ENCODE data around the gene NLGN2.

Gene NLGN2

DNA sequence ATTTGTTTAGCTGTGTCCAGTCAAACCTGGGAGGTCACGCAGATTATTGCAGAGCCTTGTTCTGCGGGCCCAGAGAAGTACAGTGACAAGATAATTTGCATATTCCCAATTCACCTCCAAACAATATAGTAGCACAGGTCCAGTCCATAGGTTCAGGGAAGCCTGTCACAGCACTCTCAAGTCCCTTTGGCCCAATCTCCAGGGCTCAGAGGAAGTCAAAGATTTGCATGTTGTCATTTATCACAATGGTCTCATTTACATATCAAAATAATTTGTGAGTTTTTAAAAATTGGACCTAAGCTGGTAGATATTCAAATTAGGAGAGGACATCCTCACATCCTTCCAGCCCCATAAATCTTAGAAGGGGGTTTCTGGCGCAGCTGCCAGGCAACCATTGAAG is 59.9 kb downstream of the NLGN2 start:
- no peak for DNase-seq

DNA sequence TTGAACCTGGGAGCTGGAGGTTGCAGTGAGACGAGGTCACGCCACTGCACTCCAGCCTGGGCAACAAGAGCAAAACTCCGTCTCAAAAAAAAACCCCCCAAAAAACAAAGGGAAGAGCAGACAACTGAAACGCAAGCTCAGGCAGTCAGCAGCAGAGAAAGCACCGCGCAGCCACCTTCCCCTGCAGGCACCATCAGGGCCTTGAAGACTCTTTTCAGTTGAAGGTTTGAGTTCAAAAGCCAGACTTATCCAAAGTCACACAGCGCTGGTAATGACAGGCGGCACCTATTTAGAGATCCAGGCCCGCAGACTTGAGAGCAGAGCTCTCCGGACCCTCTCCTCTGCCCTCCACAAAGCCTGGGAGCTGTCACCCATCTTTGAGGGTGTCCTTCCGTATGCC is 60.6 kb downstream of the NLGN2 start:
- no peak for DNase-seq

DNA sequence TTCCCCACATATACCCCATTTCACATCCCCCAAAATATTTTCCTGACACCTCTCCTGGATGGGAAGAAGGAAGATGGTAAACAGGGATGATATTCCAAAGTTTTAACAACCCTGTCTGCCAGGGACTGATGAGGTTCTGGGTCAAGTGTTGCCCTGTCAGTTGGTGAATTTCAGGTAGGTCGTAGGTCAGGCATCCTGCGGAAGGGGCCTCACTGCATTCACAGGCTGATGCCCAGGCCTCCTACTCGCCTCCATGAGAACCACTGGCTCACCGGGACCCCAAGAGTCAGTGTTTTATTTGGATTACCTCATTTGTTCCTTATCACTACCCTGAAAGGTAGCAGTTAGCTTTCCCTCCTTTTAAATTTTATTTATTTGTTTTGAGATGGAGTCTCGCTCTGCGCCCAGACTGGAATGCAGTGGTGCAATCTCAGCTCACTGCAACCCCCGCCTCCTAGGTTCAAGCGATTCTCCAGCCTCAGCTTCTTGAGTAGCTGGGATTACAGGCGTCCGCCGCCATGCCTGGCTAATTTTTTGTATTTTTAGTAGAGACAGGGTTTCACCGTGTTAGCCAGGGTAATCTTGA is 61.3 kb downstream of the NLGN2 start:
- DNase-seq = no peak

Data from NCI-H2081 (cell line).